SH-SY5Y (cell line): ENCODE results near the gene ALG10.

Experiments
- GATA2 ChIP-seq: IDR thresholded peaks from 2 replicates; pipeline ENCODE4 v1.6.1; 2011; ENCODE audit warnings: mild to moderate bottlenecking, low read depth, low read length
- GATA3 ChIP-seq: IDR thresholded peaks from 2 replicates; pipeline ENCODE4 v1.6.1; 2011; ENCODE audit warnings: low read depth, mild to moderate bottlenecking, low read length, moderate library complexity

GRCh38 chr12:34030591-34030990, 8.3 kb downstream of the ALG10 start:
- no peak for TF ChIP-seq GATA2
- no peak for TF ChIP-seq GATA3
